PC-9 (cell line): ENCODE measurements around the gene HOXB13.

Experiments used
- CTCF ChIP-seq: fragments of 200-600 bp; sonication (generic); conservative IDR thresholded peaks from 2 replicates; pipeline ENCODE4 v1.6.1; 2017; ENCODE audit warnings: mixed run types, antibody characterized with exemption, mild to moderate bottlenecking, moderate library complexity
- EZH2 ChIP-seq: fragments of 200-600 bp; sonication (generic); IDR thresholded peaks from 2 replicates; pipeline ENCODE4 v1.8.0; 2017; ENCODE audit warnings: antibody characterized with exemption, low read depth

GRCh38 chr17:48760411-48760810, 31.9 kb upstream of the HOXB13 start:
- no peak for TF ChIP-seq CTCF
- no peak for TF ChIP-seq EZH2
